ENCODE measurements around the gene SH2D1B.
"Not testable (repeated sequence)": the region's sequence is repeated elsewhere in the genome, so short reads cannot be mapped to it uniquely, and the experiment has no call there.

SH2D1B gene

GRCh38 chr1:162412002-162412401 lies at the start of gene SH2D1B:
SH2D1B (minus strand) TSS chr1:162412136; CDS start chr1:162412016, 120 bp downstream.
- no peak for DNase-seq (ENCODE audit: low spot score)

DNA sequence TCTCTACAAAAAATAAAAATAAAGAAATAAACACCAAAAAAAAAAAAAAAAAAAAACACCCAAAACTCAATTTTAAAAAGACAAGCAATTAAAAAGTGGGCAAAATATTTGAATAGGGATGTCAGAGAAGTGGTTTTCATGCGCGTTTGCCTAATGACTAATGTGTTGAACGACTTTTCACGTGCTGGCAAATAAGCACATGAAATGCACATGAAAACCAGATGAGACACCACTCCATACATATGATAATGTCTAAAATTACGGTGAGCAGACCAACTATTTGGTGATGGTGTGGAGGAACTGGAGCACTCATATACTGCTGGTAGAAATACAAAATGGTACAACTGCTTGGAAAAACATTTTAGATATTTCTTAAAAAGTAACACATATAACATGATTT lies 46.3 kb upstream of the SH2D1B start:
- no peak for DNase-seq (ENCODE audit: low spot score)

GRCh38 chr1:162456323-162456722 lies 44.4 kb upstream of the SH2D1B start:
- DNase-seq (ENCODE audit: low spot score), result no peak

- DNase-seq (ENCODE audit: low spot score), result not testable (repeated sequence)
These were observed 42.4 kb upstream of the SH2D1B start for GRCh38 chr1:162454361-162454760.

DNA sequence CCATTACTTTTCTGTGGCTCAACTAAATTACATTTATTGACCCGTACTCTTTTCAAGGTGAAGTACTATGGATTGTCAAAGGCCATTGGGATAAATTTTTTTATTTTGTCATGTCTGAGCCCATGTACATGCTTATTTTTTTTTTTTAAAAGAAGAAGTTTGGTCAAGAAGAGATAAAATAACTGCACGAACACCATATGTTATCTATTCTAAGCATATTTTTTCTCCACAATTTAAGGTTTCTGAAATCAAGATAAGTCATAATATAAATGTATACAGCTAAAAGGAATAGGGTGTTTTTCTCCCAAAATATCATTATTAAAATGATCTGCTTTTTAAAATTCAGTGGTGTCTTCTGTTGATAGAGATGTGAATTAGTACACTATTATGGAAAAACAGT lies 35.0 kb upstream of the SH2D1B start:
- DNase-seq (ENCODE audit: low spot score), result no peak

GRCh38 chr1:162444903-162445302 lies 33.0 kb upstream of the SH2D1B start:
- no peak for DNase-seq (ENCODE audit: low spot score)

DNA sequence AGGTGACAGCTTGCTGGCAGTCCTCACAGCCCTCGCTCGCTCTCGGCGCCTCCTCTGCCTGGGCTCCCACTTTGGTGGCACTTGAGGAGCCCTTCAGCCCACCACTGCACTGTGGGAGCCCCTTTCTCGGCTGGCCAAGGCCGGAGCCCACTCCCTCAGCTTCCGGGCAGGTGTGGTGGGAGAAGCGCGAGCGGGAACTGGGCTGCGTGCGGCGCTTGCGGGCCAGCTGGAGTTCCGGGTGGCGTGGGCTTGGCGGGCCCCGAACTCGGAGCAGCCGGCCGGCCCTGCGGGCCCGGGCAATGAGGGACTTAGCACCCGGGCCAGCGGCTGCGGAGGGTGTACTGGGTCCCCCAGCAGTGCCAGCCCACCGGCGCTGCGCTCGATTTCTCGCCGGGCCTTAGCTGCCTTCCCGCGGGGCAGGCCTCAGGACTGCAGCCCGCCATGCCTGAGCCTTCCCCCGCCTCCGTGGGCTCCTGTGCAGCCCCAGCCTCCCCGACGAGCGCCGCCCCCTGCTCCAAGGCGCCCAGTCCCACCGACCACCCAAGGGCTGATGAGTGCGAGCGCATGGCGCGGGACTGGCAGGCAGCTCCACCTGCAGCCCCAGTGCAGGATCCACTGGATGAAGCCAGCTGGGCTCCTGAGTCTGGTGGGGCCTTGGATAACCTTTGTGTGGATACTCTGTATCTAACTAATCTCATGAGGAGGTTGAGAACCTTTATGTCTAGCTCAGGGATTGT lies 21.2 kb upstream of the SH2D1B start:
- not testable (repeated sequence) for DNase-seq (ENCODE audit: low spot score)

- no peak for DNase-seq (ENCODE audit: low spot score)
These were observed 18.6 kb upstream of the SH2D1B start for GRCh38 chr1:162430583-162430982.

DNA sequence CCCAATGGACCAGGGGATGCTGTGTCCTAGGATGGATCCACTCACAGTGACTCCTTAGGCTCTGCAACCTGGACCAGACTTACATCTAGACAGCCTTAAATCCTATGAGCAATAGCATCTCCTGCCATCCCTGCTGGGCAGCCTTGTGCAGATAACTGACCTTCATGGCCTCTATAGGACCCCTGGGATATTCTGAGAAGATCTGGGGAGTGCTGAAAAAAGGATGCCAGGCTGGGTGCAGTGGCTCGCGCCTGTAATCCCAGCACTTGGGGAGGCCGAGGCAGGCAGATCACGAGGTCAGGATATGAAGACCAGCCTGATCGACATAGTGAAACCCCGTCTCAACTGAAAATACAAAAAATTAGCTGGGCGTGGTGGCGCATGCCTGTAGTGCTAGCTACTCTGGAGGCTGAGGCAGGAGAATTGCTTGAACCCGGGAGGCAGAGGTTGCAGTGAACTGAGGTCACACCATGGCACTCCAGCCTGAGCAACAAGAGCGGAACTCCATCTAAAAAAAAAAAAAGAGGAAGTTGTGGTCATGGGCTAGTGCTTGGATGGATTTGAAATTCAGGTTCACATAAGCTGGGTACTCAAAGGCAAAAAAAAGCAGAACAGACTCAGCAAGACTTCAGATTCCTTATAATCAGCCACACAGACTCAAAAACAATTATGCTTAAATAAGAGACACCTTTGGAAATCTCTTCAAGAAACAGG lies 10.9 kb upstream of the SH2D1B start:
- DNase-seq (ENCODE audit: low spot score), result no peak

GRCh38 chr1:162421258-162422164 lies 9.6 kb upstream of the SH2D1B start:
- DNase-seq (ENCODE audit: low spot score), result no peak

- no peak for DNase-seq (ENCODE audit: low spot score)
These were observed 8.2 kb upstream of the SH2D1B start for GRCh38 chr1:162420120-162420519.

- DNase-seq (ENCODE audit: low spot score), result not testable (repeated sequence)
These were observed 7.6 kb upstream of the SH2D1B start for GRCh38 chr1:162419450-162419931.

GRCh38 chr1:162418584-162418983 lies 6.6 kb upstream of the SH2D1B start:
- DNase-seq (ENCODE audit: low spot score), result not testable (repeated sequence)

DNA sequence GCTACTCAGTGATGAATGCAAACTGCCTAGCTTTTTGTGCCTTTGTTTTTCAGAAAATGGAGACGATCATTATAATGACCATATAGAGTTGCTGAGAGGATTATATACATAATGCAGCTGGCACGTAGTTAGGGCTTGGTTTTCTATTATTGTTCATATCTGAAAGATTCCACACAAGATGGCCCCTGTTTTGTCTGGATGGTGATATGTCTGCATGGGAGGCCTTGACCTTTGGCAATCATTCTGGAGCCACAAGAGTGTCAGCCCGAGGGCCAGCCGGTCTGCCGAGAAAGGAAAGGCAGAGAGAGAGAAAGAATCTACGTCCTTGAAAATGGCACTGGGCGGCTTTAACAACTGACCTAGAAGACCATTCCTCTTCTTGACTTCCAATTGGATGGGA lies 5.7 kb upstream of the SH2D1B start:
- DNase-seq (ENCODE audit: low spot score), result no peak

- DNase-seq (ENCODE audit: low spot score), result no peak
These were observed 5.0 kb upstream of the SH2D1B start for GRCh38 chr1:162416909-162417308.

GRCh38 chr1:162416215-162416614 lies 4.3 kb upstream of the SH2D1B start:
- DNase-seq (ENCODE audit: low spot score), result no peak

DNA sequence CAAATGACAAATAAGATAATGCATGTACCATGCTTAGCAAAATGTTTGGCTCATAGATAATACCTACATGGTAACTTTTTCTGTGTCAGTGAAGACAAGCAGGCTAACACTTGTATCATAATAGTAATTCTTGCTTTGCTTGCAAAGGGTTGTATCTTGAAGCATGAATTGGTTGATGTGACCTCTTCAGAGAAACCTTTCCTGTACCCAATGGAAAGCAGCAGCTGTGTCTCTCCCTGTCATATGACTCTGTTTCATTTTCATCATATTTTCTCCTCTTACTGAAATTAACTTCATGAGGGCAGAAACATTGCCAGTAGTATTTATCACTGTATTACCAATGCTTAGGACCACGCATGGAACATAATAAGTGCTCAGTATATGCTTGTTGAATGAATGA lies 4.4 kb downstream of the SH2D1B start:
- no peak for DNase-seq (ENCODE audit: low spot score)

- DNase-seq (ENCODE audit: low spot score), result no peak
These were observed 5.1 kb downstream of the SH2D1B start for GRCh38 chr1:162406811-162407210.

- no peak for DNase-seq (ENCODE audit: low spot score)
These were observed 6.1 kb downstream of the SH2D1B start for GRCh38 chr1:162405800-162406199.

- DNase-seq (ENCODE audit: low spot score), result peak; percentile 29
These were observed 7.3 kb downstream of the SH2D1B start for GRCh38 chr1:162404550-162405160.

DNA sequence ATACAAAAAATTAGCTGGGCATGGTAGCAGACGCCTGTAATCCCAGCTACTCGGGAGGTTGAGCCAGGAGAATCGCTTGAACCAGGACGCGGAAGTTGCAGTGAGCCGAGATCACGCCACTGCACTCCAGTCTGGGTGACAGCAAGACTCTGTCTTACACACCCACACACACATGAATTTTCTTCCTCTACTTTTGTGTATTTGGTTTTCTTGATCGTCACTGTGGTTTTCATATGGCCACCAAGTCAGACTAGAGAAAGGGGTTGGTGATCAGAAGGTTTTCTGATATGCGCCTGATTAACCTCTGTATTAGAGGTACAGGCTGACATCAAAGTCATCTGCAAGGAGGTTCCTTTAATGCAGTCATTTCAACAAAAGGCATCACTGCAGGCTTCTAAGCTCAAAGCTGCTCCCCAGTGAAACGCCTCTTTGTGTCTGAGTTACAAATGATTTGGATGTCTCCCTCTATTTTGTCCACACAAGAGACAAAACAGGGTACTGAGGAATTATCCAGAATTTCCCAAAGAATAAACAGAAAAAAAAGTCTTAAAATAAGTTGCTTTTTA lies 11.1 kb downstream of the SH2D1B start:
- no peak for DNase-seq (ENCODE audit: low spot score)
